ENCODE results near the gene DMD.

DNA sequence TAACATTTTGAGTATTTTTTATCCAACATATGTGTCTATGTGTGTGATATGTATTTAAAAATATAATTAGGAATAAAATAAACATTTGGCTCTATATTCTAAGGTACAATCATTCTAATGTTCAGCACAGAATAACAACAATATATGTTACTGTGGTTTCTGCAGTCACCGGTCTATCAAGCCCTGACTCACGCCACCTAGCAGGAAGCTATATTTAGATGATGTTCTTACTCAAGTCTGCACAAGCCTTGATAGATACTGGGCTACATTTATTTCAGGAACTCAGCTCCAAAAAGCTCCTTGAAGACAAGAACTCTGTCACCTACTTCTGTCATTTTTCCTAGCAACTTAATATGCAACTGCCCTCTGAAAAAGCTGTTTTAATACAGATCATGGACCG is 1987.5 kb downstream of the DMD start:
- TF ChIP-seq CTCF (IDR thresholded peaks at IDR 0.05) (no peak), EP300 (IDR thresholded peaks at IDR 0.05) (no peak), POLR2A (IDR thresholded peaks at IDR 0.05) (no peak)

Data from sigmoid colon (tissue), 4 donors.